Measurements from ENCODE around the gene MBD3L2B.
"Not testable (repeated sequence)": the region's sequence is repeated elsewhere in the genome, so short reads cannot be mapped to it uniquely, and the experiment has no call there.

- TF ChIP-seq CTCF (optimal IDR thresholded peaks at IDR 0.05 in 1 of 3, IDR thresholded peaks at IDR 0.05 in 1 of 3, conservative IDR thresholded peaks at IDR 0.05 in 1 of 3; ENCODE audit: extremely low read depth in 1 of 3, insufficient read depth in 2 of 3, low read length in 3 of 3); EZH2 (IDR thresholded peaks at IDR 0.05; ENCODE audit: low read length): not testable (repeated sequence)
Observed at GRCh38 chr19:7030278-7030677, 9.0 kb upstream of the MBD3L2B start, which contains the start of gene MBD3L5.

Data from keratinocyte (primary cell).